HG03520 (cell line): Measurements from ENCODE around the gene FBXL14.
"Not testable (repeated sequence)": the region's sequence is repeated elsewhere in the genome, so short reads cannot be mapped to it uniquely, and the experiment has no call there.

Source experiments
- ATAC-seq: cut with Tn5 transposase; IDR thresholded peaks from one replicate; pipeline ENCODE4 v1.9.1; 2021; ENCODE audit warnings: mild to moderate bottlenecking, moderate library complexity; ENCODE audit not compliant: unreplicated experiment

Gene FBXL14

DNA sequence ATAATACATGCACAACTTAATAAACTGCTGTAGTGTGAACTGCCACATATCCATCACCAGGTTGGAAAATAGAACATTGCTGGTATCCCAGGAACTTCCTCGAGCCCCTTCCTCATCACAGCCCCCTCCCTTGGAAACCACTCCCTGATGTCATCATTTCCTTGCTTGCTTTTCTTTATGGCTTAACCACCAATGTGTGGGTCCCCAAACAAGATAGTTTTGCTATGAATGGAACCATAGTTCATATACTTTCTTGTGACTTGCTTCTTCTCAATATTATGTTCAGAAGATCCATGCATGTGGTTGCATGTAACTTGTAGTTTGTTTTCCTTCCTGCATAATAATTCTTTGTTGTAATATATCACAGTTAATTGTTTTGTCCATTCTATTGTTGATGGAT, 25.7 kb upstream of the FBXL14 start:
- ATAC-seq = no peak

DNA sequence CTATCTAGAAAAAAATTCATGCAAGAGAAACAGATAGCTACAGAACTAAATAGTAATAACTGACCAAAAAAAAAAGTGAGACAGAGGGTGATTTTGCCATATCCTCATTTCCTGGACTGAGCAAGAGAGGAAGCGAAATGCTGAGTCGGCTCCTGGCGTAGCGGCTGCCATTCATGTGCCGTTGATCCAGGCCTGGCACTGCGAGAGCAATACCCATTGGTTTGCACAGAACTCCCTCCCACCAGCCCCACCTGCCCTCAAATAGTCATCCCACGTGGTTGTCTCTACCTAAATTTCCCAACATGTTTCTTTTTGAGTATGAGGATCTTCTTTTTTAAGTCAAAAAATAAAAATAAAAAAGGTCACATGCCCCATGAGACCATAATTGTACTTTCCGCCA, 25.2 kb upstream of the FBXL14 start:
- no peak for ATAC-seq

DNA sequence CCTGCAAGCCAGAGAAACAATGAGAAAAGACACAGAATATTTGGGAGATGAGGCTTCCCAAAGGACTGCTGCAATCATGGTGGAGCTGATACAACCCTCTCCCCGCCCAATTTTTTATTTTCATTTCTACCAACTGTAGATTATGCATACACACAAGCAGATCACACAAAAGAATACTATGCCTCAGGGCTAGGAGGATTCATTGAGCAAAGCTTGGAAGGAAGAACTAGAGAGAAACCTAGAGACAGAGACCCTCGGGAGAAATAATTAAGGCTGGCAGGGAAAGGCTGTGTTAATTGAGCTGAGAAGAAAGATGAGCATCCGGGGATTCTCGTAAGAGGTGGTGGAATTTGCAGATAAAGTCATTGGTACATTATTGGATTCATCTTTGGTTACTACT, 24.8 kb upstream of the FBXL14 start:
- ATAC-seq = no peak

DNA sequence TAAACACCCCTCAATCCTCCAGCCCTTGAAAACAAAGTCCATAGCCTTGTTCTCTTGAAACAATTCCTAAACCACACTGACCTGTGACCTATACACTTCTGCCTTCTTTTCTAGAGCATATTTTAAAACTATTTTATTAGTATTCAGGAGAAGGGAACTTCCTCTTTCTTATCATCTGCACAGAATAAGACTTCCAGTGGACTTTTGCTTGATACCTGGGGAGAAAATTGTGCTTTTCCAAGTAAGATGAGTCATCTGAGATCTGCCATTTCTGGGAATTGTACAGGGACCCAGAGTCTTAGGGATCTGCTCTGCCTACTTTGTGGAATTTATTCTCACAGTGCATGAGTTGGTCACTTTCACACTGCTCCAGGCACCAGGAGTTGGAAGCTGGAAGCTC, 24.1 kb upstream of the FBXL14 start:
- no peak for ATAC-seq

DNA sequence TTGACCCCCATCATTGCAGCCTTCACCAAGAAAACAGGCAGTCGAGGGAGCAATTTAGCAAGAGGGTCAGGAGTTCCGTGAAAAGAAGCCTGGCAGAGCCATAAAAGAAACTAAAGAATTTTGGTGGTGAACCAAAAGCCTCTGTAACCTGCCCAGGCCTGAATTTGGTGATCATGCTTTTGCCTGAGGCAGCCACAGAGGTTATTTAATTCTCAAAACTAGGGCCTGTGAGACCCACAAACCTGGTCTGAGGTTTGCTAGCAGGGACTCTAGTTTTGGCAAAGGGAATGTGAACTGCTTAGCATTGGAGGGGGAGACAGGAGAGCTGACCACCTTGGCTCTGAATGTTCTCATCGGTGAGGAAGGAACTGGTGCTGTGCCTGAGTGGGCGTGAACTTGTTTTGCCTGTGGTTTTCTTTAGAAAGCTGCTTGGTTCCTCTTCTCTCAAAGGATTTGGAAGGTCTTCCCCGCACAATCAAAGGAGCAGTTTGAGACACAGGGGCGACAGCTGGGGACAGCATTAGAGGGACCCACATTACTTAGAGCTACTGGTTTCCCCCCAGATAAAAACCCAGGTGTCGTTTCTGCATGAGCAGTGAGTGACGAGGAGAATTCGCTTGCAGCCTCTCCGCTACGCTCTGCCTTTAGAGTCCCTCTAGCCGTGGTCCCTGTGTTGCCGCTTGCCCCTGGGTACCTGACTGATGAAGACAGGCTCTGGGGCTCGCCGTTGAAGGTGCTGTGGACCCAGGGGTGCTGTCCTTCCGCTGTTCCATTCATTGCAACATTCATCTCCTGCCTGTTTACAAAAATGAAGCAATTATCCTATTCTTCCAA, 22.1 kb upstream of the FBXL14 start:
- no peak for ATAC-seq

DNA sequence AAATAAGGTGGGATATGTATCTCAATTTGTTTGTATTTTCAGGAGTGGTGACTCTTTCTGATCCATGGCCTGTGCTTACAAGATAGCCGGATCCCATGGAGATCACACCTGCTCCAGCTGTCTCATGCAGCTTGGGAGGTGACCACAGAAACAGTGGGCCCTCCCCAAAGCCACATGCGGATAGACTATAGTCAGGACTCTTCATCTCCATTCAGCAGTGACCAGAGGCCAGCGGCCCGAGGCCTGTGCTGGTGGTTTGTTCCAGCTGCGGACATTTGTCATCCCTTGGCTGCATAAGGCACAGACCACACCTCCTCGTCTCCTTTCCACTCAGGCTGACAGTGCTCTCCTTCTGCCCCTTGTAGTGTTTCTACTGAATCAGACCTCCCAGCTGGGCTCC, 20.0 kb upstream of the FBXL14 start:
- ATAC-seq = no peak

DNA sequence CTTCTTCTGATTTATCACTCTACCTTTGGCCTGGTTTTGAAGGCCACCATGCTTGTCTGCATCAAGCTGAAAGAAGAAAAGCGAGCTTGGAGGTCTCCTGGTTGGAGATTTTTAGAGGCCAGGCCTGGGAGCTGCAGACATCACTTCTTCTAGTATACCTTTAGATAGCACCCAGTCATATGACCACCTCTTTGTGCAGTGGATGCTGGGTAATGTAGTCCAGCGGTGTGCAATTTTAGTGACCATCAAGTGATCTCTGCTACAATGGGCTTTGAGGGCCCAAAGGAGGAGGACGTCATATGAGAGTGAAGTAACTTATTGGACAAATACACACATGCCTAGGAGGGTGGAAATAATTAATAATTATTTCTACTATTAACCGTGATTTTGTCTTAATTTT, 19.5 kb upstream of the FBXL14 start:
- ATAC-seq = no peak

DNA sequence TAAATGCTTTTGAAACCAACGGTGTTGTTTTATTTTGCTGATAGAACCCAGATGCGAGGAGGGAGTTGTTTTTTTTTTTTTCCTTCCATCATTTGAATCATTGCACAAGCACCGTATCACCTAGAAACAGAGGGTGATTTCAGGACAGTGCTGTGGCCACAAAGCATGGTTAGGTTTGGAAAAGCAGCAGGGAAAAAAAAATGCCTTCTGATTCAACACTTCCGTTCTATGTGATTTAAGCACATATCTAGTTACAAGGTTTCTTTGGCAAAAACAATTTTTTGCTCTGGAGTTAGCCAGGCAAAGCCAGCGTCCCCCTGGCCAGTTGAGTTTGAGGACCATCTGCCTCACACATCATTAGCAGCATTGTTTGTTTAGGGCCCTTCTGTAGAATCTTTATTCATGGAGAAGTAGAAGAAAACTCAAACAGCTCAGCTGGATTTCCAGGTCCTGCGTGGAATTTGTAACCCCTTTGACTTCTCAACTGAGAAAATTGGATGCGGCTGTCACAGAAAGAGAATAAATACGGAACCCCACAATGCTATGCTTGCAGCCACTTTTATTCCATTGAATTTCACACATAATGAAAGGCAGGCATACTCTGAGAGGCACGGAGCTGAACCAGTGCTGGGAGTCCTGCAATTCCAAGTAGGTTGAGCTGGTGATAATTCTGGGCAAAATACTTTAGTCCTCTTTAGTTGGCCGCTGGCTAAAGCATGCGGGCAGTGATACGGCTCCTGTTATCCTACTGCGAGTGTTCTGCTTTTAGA, 17.6 kb upstream of the FBXL14 start:
- no peak for ATAC-seq

DNA sequence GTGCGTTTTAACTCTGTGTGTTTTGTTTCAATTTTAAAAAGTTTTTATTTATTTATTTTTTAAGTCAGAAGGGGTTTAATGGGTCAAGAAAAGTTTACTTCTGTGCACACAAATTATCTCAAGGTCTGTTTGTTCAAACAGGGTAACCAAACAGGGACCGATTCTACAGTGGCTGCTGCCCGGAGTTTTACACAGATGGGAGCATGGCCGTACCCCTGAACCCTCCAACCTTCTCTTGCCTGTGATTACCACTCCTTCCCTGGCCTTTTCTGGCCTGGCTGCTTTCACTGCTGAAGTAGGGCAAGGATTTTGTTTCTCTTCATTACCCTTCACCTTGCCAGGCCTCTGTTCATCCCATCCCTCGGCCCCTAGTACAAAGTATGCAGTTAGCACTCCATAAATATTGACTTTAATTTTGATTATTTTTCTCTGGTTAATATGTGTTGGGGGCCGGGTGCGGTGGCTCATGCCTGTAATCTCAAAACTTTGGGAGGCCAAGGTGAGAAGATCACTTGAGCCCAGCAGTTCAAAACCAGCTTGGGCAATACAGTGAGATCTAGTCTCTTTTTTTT, 15.8 kb upstream of the FBXL14 start:
- no peak for ATAC-seq

DNA sequence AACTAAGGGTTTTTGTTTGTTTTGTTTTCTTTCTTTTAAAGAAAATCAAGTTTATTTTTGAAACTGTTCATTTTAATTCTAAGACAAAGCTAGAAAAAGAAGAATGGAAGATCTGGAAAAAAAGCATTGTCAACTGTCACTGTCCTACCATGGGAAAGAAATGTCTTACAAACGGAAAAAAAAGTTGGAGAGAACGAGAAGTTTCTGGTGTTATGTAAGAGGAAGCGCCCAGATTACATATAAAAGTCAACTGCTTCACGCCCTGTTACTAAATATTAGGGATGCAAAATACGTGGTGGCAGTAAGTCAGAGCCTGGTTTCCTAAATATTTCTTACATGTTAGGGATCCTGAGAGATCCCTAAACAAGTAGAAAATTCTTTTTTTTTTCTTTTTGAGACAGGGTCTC, 14.3 kb upstream of the FBXL14 start:
- no peak for ATAC-seq

DNA sequence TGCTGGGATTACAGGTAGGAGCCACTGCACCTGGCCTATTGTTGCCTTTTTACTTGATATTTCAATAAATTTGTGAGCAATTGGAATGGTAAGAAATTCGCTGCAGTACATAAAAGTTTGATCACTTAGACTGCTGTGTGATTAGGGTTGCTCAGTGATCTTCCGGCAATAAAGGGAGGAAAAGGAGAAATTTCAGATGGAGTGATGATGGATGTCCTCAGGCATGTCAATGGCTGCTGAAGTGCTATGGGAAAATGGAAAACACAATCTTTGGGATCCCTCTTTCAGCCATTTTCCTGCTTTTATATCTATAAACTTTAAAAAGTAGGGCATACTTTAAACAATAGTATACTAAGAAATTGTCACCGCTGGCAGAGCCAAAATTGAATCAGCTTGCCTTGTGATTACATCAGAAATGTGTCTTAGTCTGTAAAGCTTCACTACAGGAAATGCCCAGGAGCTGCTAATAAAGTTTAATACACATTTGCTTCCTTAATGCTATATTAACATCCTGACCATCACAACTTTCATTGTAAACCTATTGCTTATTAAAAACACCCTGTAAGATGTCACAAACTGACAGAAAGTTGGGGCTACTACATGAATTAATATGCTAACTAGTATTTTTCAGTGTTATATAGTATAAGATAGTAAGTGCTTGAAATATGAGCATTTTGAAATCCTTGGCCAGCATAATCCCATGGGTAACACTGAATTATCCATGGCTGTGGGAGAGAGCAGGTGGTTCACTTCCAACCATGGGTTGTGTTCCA, 13.7 kb upstream of the FBXL14 start:
- ATAC-seq = no peak

DNA sequence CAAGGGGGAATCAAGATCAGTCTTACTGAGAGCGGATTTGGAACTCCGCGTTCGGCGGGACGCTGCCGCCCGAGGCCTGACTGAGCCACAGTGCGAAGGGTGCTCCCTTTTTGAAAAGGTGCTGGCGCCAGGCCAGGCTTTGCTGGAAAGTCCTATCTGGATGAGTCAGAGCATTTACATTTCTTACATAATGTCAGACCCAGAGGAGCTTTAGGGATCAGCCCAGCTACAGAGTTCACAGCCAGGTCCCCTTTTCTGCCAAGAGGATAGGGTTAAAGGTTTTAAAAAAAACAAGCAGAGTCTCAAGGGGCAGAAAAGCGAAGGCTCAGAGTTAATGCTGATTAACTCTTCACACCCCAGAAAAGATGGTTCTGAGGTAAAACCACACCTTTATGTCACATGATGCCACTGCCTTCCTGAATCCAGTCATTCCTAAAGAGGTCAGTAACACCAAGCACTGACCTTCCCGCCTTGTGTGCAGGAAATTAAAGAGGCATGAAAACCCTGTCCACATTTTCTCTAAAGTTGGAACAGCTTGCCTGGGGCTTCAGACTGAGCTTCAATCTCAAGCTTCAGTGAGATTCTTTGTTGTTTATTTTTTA, 11.7 kb upstream of the FBXL14 start:
- ATAC-seq = peak; percentile 40

DNA sequence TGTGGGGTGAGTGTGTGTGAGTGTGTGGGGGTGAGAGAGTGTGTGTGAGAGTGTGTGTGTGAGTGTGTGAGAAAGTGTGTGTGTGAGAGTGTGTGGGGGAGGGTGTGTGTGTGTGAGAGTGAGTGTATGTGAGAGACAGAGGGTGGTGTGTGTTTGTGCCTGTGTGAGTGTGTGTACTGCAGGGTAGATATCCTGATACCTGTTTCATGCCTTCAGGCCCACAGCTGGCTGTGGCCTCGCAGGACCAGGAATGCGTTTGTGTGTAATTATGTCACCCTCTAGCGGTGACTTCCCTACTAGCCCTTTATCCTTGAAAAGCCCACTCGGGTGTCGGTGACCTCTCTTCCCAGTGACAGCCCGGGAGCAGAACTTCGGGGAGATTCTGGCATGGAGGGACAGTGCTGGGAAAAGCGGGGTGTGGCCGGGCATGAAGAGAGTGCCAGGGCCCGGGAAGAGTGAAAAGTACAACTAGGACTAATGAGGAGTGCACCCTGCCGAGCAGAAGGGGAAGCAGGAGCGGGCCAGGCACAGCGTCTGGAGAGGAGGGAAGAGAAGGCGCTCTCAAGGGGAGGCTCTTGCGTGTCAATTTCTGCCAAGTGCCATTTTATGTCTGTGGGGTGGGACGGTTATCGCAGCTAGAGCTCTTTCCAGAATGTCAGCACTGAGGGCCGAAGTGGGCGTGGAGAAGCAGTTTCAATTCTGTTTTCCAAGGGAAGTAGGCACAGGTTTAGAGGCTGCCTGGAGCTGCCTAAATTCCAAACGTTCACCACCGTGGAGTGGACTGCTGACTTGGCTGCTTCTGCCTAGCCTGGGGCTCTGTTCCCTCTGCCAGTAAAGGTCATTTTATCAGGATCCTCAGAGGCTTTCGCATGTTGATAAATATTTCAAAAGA, 11.0 kb upstream of the FBXL14 start:
- ATAC-seq = peak; percentile 25

DNA sequence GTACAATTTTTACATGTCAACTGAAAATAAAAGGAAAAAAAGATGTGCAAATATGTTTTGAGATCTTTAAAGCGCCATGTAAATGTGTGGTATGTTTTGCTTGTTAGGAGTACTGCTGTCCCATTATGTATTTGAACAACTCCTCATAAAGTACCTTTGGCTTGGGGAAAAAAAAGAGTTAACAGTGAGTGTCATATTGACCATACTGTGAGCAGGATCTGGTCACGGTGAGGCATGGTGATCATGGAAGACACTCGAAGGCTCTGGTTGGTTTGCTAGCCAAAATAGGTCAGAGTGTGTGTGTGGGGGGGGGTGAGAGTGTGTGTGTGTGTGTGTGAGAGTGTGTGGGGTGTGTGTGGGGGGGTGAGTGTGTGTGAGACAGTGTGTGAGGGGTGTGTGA, 10.1 kb upstream of the FBXL14 start:
- ATAC-seq = no peak

DNA sequence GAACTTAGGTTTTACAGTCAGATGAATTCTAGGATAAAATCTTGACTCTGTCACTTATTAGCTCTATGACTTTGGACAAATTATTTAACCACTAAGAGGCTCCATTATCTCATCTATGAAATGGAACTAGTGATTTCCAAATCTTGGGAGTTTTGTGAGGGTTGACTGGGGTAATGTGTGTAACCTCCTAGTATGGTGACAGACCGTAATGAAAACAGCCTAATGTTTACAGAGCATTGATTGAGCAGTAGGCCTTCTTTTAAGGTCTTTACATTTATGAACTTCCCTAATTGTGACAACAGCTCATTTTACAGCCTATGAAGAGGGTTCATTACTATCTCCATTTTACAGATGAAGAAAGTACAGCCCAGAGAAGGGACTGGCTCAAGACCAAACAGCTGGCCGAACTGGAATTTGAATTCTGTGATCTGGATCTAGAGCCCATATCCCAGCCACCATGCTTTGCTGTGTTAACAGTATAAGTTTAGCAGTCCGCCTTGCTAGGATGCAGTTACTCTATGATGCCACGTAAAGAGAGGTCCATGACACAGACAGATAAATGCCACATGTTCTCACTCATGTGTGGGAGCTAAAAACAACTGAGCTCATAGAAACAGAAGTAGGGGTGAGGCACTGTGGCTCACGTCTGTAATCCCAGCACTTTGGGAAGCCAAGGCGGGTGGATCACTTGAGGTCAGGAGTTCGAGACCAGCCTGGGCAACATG, 9.1 kb upstream of the FBXL14 start:
- ATAC-seq = no peak

DNA sequence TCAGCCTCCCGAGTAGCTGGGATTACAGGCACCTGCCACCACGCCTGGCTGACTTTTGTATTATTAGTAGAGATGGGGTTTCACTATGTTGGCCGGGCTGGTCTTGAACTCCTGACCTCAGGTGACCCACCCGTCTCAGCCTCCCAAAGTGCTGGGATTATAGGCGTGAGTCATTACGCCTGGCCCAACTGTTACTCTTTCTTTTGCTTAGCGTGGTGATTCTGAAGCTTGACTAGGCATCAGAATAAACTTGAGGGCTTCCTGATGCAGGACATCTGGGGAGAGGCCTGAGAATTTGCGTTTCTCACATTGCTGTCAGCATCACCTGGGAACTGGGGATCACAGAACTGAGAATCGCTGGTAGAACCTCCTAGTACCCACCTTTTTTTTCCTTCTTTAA, 8.3 kb upstream of the FBXL14 start:
- ATAC-seq = not testable (repeated sequence)

DNA sequence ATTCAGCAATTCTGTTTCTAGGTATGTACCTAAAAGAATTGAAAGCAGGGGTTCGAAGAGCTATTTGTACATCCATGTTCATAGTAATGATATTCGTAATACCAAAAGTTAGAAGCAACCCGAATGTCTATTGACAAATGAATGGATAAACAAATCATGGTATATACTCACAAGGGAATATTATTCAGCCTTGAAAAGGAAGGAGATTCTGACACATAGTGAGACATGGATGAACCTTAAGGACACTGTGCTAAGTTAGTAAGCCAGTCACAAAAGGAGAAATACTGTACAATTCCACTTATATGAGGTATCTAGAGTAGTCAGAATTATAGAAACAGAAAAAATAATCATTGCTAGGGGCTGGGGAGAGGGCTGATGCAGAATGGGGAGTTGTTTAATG, 4.4 kb upstream of the FBXL14 start:
- no peak for ATAC-seq

DNA sequence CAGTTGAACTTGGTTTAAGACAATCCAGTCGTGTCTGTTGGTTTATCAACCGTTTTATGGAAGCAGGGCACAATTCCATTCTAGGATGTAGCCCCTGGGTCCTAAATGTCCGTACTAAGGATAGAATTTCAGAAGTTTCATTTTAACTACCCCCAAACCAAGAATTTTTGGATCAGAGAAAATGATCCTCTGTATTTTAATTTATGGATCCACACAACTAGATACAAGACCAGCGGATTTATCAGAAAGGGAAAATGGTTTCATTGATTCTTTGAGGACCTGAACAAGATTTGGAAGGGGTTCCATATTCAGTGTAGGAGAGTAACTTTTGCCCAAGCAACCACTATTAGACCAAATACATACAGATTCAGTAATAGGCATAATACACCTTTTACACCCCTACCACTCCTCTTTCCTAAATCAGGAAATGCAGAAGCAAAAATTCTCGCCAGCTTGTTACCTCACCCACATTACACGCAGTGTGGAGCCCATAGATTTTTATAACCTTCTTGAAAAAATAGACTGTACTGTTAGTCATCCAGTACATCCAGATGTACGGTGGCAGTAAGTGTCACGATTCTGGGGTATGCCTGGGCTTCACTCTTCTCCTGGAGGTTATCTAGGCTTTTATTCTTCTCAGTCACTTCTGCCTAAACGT, 1.4 kb upstream of the FBXL14 start:
- ATAC-seq = no peak
